ENCODE measurements around the gene APOH.

APOH gene

GRCh38 chr17:66172144-66172543 lies 57.1 kb downstream of the APOH start:
- H3K4me3 ChIP-seq (ENCODE audit: low read depth in 1 of 2, low read length in 2 of 2) = no peak overlapping the region
- no peaks in the 10 kb centered on the region for H3K4me1 ChIP-seq (ENCODE audit: insufficient read depth, low read length)
- H3K9ac ChIP-seq (ENCODE audit: low read depth, low read length) = no peak overlapping the region
- H2AFZ ChIP-seq (ENCODE audit: low read depth, low read length) = no peak overlapping the region
- H3K36me3 ChIP-seq (ENCODE audit: insufficient read depth, low read length) = no peaks in the 10 kb centered on the region
- H3K27me3 ChIP-seq (ENCODE audit: insufficient read depth, low read length, poor library complexity) = no peaks in the 10 kb centered on the region
- H4K20me1 ChIP-seq (ENCODE audit: insufficient read depth, low read length) = no peaks in the 10 kb centered on the region
- no peaks in the 10 kb centered on the region for H3K79me2 ChIP-seq (ENCODE audit: insufficient read depth, low read length)
- H3K27ac ChIP-seq (ENCODE audit: low read length) = no peak overlapping the region
- no peak overlapping the region for H3K4me2 ChIP-seq (ENCODE audit: insufficient read depth, low read length)
- ATAC-seq (ENCODE audit: insufficient read depth, low read depth) (no peak), DNase-seq (no peak)
- TF ChIP-seq EZH2 (IDR thresholded peaks at IDR 0.05; ENCODE audit: borderline replicate concordance, low read depth, low read length, severe bottlenecking) = no peak
- TF ChIP-seq CTCF (IDR thresholded peaks at IDR 0.05; ENCODE audit: borderline replicate concordance, extremely low read depth, low read length, poor library complexity, severe bottlenecking) = no peak
- no peaks in the 10 kb centered on the region for H3K9me3 ChIP-seq (ENCODE audit: insufficient read depth, low read length, severe bottlenecking)

- no peak for TF ChIP-seq CTCF (IDR thresholded peaks at IDR 0.05; ENCODE audit: borderline replicate concordance, extremely low read depth, low read length, poor library complexity, severe bottlenecking)
- no peak for TF ChIP-seq EZH2 (IDR thresholded peaks at IDR 0.05; ENCODE audit: borderline replicate concordance, low read depth, low read length, severe bottlenecking)
- no peaks in the 10 kb centered on the region for H3K36me3 ChIP-seq (ENCODE audit: insufficient read depth, low read length)
- H3K4me2 ChIP-seq (ENCODE audit: insufficient read depth, low read length) = no peak overlapping the region
- H3K4me3 ChIP-seq (ENCODE audit: low read depth in 1 of 2, low read length in 2 of 2) = no peak overlapping the region
- H4K20me1 ChIP-seq (ENCODE audit: insufficient read depth, low read length) = no peaks in the 10 kb centered on the region
- no peaks in the 10 kb centered on the region for H3K4me1 ChIP-seq (ENCODE audit: insufficient read depth, low read length)
- H3K27me3 ChIP-seq (ENCODE audit: insufficient read depth, low read length, poor library complexity) = no peaks in the 10 kb centered on the region
- no peak overlapping the region for H3K27ac ChIP-seq (ENCODE audit: low read length)
- H2AFZ ChIP-seq (ENCODE audit: low read depth, low read length) = no peak overlapping the region
- no peak for ATAC-seq (ENCODE audit: insufficient read depth, low read depth)
- no peaks in the 10 kb centered on the region for H3K79me2 ChIP-seq (ENCODE audit: insufficient read depth, low read length)
- DNase-seq = no peak
- H3K9me3 ChIP-seq (ENCODE audit: insufficient read depth, low read length, severe bottlenecking) = no peaks in the 10 kb centered on the region
- no peak overlapping the region for H3K9ac ChIP-seq (ENCODE audit: low read depth, low read length)
These were observed 57.5 kb downstream of the APOH start for GRCh38 chr17:66171692-66172091.

- H3K9me3 ChIP-seq (ENCODE audit: insufficient read depth, low read length, severe bottlenecking) = no peaks in the 10 kb centered on the region
These were observed 58.0 kb downstream of the APOH start for GRCh38 chr17:66171172-66171571.

More at GRCh38 chr17:66171172-66171571, 58.0 kb downstream of the APOH start:
- H3K27me3 ChIP-seq (ENCODE audit: insufficient read depth, low read length, poor library complexity) = no peaks in the 10 kb centered on the region
- H2AFZ ChIP-seq (ENCODE audit: low read depth, low read length) = no peak overlapping the region
- no peaks in the 10 kb centered on the region for H4K20me1 ChIP-seq (ENCODE audit: insufficient read depth, low read length)
- H3K4me3 ChIP-seq (ENCODE audit: low read depth in 1 of 2, low read length in 2 of 2) = no peak overlapping the region
- H3K27ac ChIP-seq (ENCODE audit: low read length) = no peak overlapping the region
- no peak overlapping the region for H3K9ac ChIP-seq (ENCODE audit: low read depth, low read length)
- no peak for ATAC-seq (ENCODE audit: insufficient read depth, low read depth)
- H3K4me2 ChIP-seq (ENCODE audit: insufficient read depth, low read length) = no peak overlapping the region
- TF ChIP-seq CTCF (IDR thresholded peaks at IDR 0.05; ENCODE audit: borderline replicate concordance, extremely low read depth, low read length, poor library complexity, severe bottlenecking) (no peak), EZH2 (IDR thresholded peaks at IDR 0.05; ENCODE audit: borderline replicate concordance, low read depth, low read length, severe bottlenecking) (no peak)
- H3K4me1 ChIP-seq (ENCODE audit: insufficient read depth, low read length) = no peaks in the 10 kb centered on the region
- no peaks in the 10 kb centered on the region for H3K36me3 ChIP-seq (ENCODE audit: insufficient read depth, low read length)
- H3K79me2 ChIP-seq (ENCODE audit: insufficient read depth, low read length) = no peaks in the 10 kb centered on the region
- DNase-seq = no peak

Data from DND-41 (cell line).